ENCODE data around the gene CACUL1. TPM values are rescaled to one million over a fixed set of nuclear protein-coding genes. Genes with fewer than 3 reads are reported as not detected.
A peak's percentile ranks its signal among the peaks of the same experiment; 100 is the strongest.

The CACUL1 gene
- total and polyA plus RNA-seq, 9 of the 15 experiments (the other 6 are each of a cell fraction or from before 2014, with no cell fraction given), result 4.5 to 17.1 (median 13.5) TPM

- 0 out of 2 replicates have a peak, but pooled peaks have one; percentile 3 for TF ChIP-seq ZBTB33 (CRISPR knock-in tag; IDR thresholded peaks at IDR 0.05)
- TF ChIP-seq CHD1 (IDR thresholded peaks at IDR 0.05; ENCODE audit: low read length), result peak; percentile 28
- TF ChIP-seq MAFK (IDR thresholded peaks at IDR 0.05; ENCODE audit: low read length), result no peak
- no peak for TF ChIP-seq MCM2 (IDR thresholded peaks at IDR 0.05; ENCODE audit: low read depth)
- TF ChIP-seq ZNF511 (CRISPR knock-in tag; IDR thresholded peaks at IDR 0.05), result no peak
- TF ChIP-seq ETS2 (tag; IDR thresholded peaks at IDR 0.05; ENCODE audit: borderline replicate concordance, poor library complexity, severe bottlenecking), result no peak
- no peak for TF ChIP-seq ATF6 (CRISPR knock-in tag; IDR thresholded peaks at IDR 0.05)
- TF ChIP-seq ARID3A (IDR thresholded peaks at IDR 0.05; ENCODE audit: borderline replicate concordance, low read depth, low read length), result no peak
- TF ChIP-seq ZNF384 (IDR thresholded peaks at IDR 0.05; ENCODE audit: low read depth, low read length), result no peak
- no peak for TF ChIP-seq ETV1 (tag; conservative IDR thresholded peaks at IDR 0.05; ENCODE audit: low read depth)
- no peak for TF ChIP-seq WHSC1 (IDR thresholded peaks at IDR 0.05; ENCODE audit: low read length)
- no peak for TF ChIP-seq E2F8 (IDR thresholded peaks at IDR 0.05; ENCODE audit: low read depth, partially characterized antibody)
- TF ChIP-seq TFAP4 (CRISPR knock-in tag; IDR thresholded peaks at IDR 0.05; ENCODE audit: borderline replicate concordance), result no peak
- TF ChIP-seq ZNF696 (CRISPR knock-in tag; conservative IDR thresholded peaks at IDR 0.05), result no peak
Observed at GRCh38 chr10:118753331-118754228, 1.2 kb downstream of the CACUL1 start (continued).

Measured in K562 (cell line).